WTC11 (cell line): ENCODE results near the gene VEPH1.

Experiments
- CREB1 ChIP-seq: sonication (generic); formaldehyde crosslinking; IDR thresholded peaks from 2 replicates; pipeline ENCODE4 v1.8.0; 2023; ENCODE audit warnings: mild to moderate bottlenecking, missing genetic modification reagents
- CTCF ChIP-seq: fragments of 200-600 bp; IDR thresholded peaks from 2 replicates; pipeline ENCODE4 v1.8.0; 2022; ENCODE audit warnings: antibody characterized with exemption
- ESRRA ChIP-seq: sonication (generic); formaldehyde crosslinking; IDR thresholded peaks from 2 replicates; pipeline ENCODE4 v1.8.1; 2022; ENCODE audit warnings: mild to moderate bottlenecking, missing genetic modification reagents, borderline replicate concordance
- KAT7 ChIP-seq: sonication (generic); formaldehyde crosslinking; IDR thresholded peaks from 2 replicates; pipeline ENCODE4 v1.8.1; 2023; ENCODE audit warnings: missing genetic modification reagents, mild to moderate bottlenecking, borderline replicate concordance
- MLX ChIP-seq: sonication (generic); formaldehyde crosslinking; IDR thresholded peaks from 2 replicates; pipeline ENCODE4 v1.8.1; 2023; ENCODE audit warnings: mild to moderate bottlenecking, missing genetic modification reagents, moderate library complexity
- RELA ChIP-seq: sonication (generic); formaldehyde crosslinking; IDR thresholded peaks from 2 replicates; pipeline ENCODE4 v1.8.1; 2022; ENCODE audit warnings: missing genetic modification reagents, mild to moderate bottlenecking, borderline replicate concordance
- ZNF121 ChIP-seq: sonication (generic); formaldehyde crosslinking; IDR thresholded peaks from 2 replicates; pipeline ENCODE4 v1.8.0; 2023; ENCODE audit warnings: missing genetic modification reagents
- ZNF423 ChIP-seq: fragments of 250-450 bp; sonication (Bioruptor Pico); IDR thresholded peaks from 2 replicates; pipeline ENCODE4 v2.1.2; 2022; ENCODE audit warnings: mild to moderate bottlenecking, moderate library complexity

GRCh38 chr3:157526036-157526435 is 22.8 kb upstream of the VEPH1 start:
- no peak for TF ChIP-seq CTCF
- no peak for TF ChIP-seq ZNF121
- TF ChIP-seq ZNF423 (CRISPR knock-in tag), result no peak
- TF ChIP-seq ESRRA (CRISPR knock-in tag), result no peak
- TF ChIP-seq RELA, result no peak
- no peak for TF ChIP-seq CREB1 (CRISPR knock-in tag)
- TF ChIP-seq MLX, result no peak
- TF ChIP-seq KAT7 (CRISPR knock-in tag), result no peak
